NCI-H1417 (cell line): Measurements from ENCODE around the gene MXD1.

Experiments used
- DNase-seq, 3 experiments: peaks; one replicate each; lab custom pipeline; 2025; lab: John Stamatoyannopoulos, UW

Gene MXD1

GRCh38 chr2:69954084-69954483 lies 39.2 kb downstream of the MXD1 start:
- DNase-seq = no peak

DNA sequence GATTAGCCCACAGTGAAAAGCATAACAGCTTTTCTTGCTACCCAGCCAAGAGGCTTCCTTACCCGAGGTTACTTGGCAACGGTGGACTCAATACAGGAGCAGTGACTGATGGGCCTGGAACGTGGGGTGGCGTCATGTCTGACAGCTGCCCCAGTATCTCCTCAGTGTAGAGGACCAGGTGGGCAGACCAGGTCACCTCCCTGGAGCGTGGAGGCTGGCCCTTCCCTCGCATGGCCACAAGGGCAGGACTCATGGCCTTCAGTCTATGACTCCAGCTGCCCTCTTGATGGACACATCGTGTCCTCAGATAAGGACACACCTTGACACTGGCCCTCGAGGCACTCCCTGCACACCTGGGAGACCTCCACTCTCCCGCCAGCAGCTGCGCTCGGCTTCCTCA lies 40.1 kb downstream of the MXD1 start:
- no peak for DNase-seq

- no peak for DNase-seq
Observed at GRCh38 chr2:69956475-69956979, 41.6 kb downstream of the MXD1 start.

GRCh38 chr2:69957965-69958364 lies 43.1 kb downstream of the MXD1 start:
- DNase-seq = peak in 1 of 3 experiments; percentile 10

GRCh38 chr2:69958480-69958879 lies 43.6 kb downstream of the MXD1 start:
- DNase-seq = no peak

DNA sequence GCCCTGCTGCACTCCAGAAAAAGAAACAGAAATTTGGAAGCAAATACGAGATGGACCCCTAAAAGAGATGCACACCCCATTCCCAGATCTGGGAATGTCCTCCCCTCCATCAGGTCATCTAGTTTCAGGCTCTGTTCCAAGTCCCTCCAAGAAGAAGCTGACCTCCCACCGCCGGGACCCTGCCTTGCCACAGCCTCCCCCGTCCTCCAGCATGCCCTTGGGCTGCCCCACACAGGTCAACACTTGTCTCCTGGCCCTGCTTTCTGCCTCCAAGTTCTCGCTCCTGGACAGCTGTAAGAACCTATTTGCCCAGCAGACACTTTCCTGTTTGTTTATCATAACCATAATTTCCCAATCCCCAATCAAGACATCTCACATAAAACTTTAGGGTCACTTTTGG lies 44.5 kb downstream of the MXD1 start:
- DNase-seq = no peak

GRCh38 chr2:69960821-69961220 lies 45.9 kb downstream of the MXD1 start:
- DNase-seq = no peak

- DNase-seq = no peak
Observed at GRCh38 chr2:69961496-69961895, 46.6 kb downstream of the MXD1 start, which contains the start of gene ASPRV1. TSS of gene ASPRV1 (minus strand) at chr2:69961631. CDS start at chr2:69961436, 195 bp downstream.

- DNase-seq = no peak
Observed at GRCh38 chr2:69962986-69963730, 48.2 kb downstream of the MXD1 start.

DNA sequence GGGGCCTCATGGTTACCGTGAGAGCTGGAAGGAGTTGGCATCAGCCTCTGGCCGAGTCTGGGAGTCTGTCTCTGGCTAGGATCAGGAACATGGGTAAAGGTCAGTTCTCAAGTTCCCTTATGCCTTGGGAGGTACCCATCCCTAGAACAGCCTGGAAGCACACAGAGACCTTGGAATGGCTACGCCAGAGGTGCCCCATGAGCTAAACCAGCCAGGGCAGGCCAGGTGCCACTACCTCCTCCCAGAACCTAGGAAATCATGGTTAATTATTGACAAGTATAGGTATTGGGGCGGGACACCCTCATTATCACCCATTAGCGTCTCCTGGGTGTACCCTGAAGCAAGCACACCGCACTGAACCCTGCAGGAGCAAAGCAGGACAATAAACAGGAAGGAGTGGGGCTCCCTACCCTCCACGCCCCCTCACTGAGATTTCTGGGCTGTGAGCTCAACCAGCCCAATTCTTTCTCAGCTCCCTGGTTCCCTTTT lies 49.5 kb downstream of the MXD1 start:
- no peak for DNase-seq

DNA sequence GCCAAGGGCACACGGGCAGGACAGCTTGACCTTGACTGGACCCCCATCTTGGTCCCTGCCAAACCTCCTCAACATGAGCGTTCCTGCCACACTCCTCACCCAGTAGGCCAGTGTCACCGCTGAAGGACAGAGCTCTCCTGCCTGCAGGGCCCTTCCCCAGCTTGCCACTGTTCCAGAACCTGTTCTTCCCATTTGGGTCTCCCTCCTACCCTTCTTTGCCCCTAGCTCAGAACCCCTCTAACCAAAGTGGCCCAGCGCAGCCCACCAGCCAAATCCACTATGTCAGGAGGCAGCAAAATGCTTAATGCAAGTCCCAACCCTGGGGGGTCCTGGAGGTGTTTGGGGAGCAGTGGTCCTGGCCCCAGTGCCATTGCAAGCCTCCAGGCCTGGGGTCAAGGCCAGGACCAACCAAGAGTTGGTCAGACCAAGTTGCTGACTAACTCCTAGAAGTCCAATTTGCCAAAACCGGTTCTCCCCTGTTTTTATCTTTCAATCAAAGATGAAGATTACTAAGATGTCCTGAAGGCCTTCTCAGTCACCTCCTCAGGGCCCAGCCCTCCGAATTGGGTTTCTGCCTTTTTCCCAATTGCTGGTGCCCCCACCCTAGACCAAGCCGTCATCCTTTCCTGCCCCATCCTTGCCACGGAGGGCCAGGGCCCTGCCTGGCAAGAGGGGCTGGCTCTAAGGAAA lies 51.0 kb downstream of the MXD1 start:
- DNase-seq = no peak

- no peak for DNase-seq
Observed at GRCh38 chr2:69966496-69966895, 51.6 kb downstream of the MXD1 start.

DNA sequence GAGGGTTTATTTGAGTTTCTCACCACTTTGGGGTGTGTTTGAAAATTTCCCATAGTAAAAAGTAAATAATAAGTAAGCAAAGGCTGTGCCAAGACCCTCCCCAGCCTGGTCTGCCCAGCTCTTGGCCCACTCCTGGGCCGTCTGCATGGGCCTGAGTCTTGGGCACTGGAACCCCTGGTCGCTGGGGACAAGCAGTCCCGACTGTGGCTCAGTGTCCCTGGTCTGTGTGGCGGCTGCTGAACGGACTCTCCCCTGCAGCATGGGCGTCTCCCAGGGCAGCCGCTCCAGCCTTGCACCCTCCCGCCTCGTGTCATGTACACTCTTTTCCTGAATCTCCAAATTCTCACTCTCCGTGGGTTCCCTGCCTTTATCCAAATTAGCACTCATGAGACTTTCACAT lies 53.7 kb downstream of the MXD1 start:
- no peak for DNase-seq

- no peak for DNase-seq
Observed at GRCh38 chr2:69969126-69969983, 54.4 kb downstream of the MXD1 start.

GRCh38 chr2:69969991-69970390 lies 55.1 kb downstream of the MXD1 start:
- no peak for DNase-seq

DNA sequence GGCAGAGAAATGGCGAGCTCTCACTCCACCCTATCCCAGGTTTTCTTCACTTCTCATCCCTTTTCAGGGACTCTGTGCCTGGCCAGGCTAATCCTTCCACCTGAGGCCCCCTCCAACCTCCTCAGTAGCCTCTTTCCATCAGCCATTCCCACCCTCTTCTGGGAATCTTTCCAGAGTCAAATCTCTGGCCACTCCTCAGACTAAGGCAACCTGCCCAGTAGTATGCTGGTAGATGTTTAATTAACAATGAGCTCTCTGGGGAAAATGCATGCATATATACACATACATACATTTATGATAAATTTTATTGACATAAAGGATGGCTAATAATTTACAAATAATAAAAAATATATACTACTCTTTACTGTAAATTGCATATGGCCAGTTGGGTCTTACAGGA lies 57.9 kb downstream of the MXD1 start:
- DNase-seq = no peak

DNA sequence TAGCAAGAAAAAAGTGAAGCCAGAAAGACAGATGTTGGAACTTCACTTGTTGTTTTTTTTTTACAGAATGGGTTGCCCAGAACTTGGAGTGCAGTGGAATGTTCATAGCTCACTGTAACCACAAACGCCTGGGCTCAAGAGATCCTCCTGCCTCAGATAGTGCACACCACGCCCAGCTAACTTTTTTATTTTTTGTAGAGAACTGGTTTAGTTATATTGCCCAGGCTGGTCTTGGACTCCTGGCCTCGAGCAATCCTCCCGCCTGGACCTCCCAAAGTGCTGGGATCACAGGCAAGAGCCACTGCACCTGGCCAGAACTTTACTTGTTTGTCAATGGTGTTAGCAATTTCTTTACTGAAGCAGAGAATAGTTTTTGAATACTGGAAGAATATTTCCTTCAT lies 58.4 kb downstream of the MXD1 start:
- DNase-seq = no peak

DNA sequence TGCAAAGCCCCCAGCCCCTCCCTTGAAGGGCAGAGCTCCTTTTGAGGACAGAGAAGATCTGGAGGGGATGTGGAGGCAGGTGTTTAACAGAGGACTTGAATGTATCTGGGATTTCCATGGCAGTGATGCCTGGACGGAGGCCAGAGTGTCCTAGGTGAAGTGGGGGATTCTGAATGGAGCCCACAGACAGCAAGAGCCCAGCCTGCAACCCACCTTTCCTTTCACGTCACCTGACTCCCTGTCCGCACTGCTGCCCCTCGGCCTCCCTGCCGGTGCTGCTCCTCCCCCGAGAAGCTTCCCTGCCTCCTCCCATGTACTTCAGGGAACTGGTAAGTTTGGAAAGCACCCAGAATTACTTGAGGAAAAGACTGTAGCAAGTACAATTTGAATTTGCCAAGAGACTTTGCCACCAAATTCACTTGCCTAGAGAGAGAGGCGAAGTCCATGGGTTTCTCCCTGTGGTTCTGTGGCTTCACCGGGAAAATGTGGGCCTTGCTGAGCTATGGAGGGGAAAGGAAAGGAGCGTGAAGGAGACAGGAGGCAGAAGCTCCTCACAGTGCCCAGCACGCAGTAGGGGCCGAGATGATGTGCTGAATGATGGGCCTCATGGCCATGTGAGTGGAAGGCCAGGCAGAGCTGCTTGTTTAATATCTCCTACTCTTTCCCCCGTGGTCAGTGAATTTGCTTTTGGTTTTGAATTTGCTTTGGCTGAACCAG lies 60.4 kb downstream of the MXD1 start:
- no peak for DNase-seq

GRCh38 chr2:69975853-69976462 lies 61.0 kb downstream of the MXD1 start:
- no peak for DNase-seq

GRCh38 chr2:69977186-69977585 lies 62.3 kb downstream of the MXD1 start:
- DNase-seq = no peak

- DNase-seq = no peak
Observed at GRCh38 chr2:69977906-69978482, 63.1 kb downstream of the MXD1 start.
